Stimulated activated naive CD8-positive, alpha-beta T cell treated with anti-CD3 and anti-CD28 coated beads, Interleukin-15, amount 100 ng/mL, for 72 hours (primary cell): ENCODE data around the gene SYNCRIP.

Source experiments
- ATAC-seq: fragments of 150-1000 bp; cut with Tn5 transposase; 2 replicates; pipeline ENCODE4 v1.10.0; 2021; ENCODE audit warnings: mild to moderate bottlenecking, moderate library complexity
- DNase-seq, 2 donors: peaks; one replicate each; pipeline ENCODE4 v3.0.0; 2021 to 2022
- H3K27ac Mint-ChIP-seq, 2 donors: one replicate each; pipeline ENCODE4 v1.8.0; 2022; ENCODE audit warnings: mild to moderate bottlenecking in 2 of 2, mixed read lengths in 2 of 2, moderate library complexity in 2 of 2
- H3K27me3 Mint-ChIP-seq: one replicate; pipeline ENCODE4 v1.8.0; 2022; ENCODE audit warnings: mixed read lengths
- H3K4me1 Mint-ChIP-seq: one replicate; pipeline ENCODE4 v1.8.0; 2022; ENCODE audit warnings: mild to moderate bottlenecking, mixed read lengths
- H3K4me3 Mint-ChIP-seq, 2 donors: one replicate each; pipeline ENCODE4 v1.8.0; 2022; ENCODE audit warnings: mild to moderate bottlenecking in 2 of 2, mixed read lengths in 2 of 2, moderate library complexity in 1 of 2
- H3K9me3 Mint-ChIP-seq, 2 donors: one replicate each; pipeline ENCODE4 v1.8.0; 2022; ENCODE audit warnings: mixed read lengths in 2 of 2

The SYNCRIP gene

DNA sequence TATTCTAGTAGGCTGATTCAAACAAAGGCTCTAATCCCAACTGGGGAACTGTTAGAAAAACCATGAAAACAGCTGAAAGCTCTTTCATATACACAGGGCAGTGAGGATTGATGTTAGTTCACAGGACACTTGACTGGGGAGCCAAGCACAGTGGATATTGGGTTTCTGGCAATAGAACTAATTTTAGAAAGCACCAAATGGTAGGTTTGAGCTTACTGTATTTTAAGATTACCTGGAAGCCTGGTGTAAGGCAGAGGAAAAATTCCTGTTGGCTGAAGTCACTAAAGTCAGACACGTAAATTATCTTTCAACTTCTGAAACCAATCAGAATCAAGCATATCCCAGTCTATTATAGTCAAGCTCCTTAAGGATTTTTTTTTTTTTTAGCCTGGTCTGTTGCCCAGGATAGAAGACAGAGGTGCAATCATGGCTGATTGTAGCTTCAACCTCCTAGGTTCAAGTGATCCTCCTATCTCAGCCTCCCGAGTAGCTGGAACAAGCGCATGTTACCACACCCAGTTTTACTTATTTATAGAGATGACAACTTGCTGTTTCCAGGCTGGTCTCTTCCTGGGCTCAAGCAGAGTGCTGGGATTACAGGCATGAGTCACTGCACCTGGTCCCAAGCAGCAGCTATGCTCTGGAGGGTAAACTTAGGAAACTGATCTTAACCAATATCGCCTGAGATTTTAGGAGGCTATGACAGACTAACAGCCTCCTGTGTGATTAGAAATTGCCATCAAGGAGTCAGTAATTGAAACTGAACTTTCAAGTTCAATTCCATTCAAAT is 32.5 kb upstream of the SYNCRIP start:
- no peaks in the 10 kb centered on the region for H3K9me3 Mint-ChIP-seq
- DNase-seq (no peak), ATAC-seq (no peak)
- no peaks in the 10 kb centered on the region for H3K27me3 Mint-ChIP-seq
- H3K4me1 Mint-ChIP-seq: peaks cover 56% of the 10 kb centered on the region
- peak overlapping the region in 1 of 2 donors; percentile 40 for H3K27ac Mint-ChIP-seq
- peak overlapping the region; percentile 98 to 100 for H3K4me3 Mint-ChIP-seq

DNA sequence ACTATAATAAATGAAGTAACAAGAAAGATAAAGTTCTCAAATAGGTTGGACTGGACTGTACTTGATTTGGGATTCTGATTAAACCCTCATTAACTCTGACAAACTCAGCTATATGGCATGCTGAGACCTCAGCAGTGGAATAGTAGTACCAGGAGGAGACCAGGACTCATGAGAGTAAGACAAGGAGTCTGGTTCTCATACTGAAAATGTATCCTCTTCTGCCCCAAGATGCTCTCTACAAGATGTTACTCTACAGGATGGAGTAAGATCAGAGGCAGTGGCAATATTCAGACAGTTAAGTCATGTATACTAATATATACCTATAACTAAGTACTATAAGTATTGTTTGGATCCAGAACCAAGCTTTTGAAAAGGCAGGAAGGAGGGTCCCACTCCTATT is 31.9 kb upstream of the SYNCRIP start:
- ATAC-seq (no peak), DNase-seq (no peak)
- Mint-ChIP-seq H3K4me3 (peak overlapping the region in 1 of 2 donors; percentile 25), H3K9me3 (no peaks in the 10 kb centered on the region), H3K4me1 (peaks cover 61% of the 10 kb centered on the region), H3K27me3 (no peaks in the 10 kb centered on the region), H3K27ac (peak overlapping the region; percentile 40 to 43)

DNA sequence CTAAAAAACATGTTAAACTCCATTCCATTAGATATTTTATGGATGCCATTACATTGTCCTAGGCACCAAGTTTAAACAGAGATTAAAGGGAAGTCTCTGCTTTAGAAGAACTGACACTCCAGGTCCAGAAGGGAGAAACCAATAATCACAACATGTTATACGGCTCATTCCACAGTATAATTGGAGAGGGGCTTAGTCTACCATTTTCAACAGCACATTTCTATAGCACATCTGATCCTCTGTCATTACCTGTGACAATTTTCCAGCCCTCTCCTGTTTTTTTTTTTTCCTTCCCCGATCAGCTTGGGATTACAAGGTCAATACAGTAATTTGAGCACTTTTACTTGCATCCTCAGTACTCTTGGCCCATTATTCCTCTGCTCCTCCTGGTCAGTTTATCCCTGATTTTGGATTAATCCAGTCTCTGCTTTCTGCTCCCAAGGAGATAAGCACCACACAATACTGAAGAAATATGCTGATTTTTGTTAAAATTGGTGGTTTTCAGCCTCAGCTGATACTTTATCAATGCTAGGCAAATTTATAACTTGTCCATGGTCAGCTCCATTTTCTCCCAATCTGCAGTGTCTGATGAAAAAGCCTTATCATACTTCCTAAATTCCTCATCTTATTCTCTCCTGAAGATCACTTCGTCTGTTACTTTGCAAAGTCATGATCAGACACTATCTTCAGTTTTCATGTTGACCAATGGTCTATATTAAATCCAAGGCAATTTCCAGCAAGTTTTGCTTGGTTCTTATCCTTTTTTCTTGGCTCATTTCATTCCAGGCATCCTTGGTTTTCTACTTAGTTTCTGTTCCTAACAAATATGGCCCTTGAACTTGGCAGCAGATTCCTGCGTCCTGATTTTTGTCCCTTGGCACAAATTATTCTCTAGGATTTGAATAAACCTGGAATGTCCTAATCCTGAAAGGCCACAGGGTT is 30.8 kb upstream of the SYNCRIP start:
- H3K27ac Mint-ChIP-seq: peak overlapping the region in 1 of 2 donors; percentile 7
- DNase-seq (no peak), ATAC-seq (no peak)
- H3K4me3 Mint-ChIP-seq: no peak overlapping the region
- H3K9me3 Mint-ChIP-seq: no peaks in the 10 kb centered on the region
- H3K27me3 Mint-ChIP-seq: no peaks in the 10 kb centered on the region
- peaks cover 69% of the 10 kb centered on the region for H3K4me1 Mint-ChIP-seq

DNA sequence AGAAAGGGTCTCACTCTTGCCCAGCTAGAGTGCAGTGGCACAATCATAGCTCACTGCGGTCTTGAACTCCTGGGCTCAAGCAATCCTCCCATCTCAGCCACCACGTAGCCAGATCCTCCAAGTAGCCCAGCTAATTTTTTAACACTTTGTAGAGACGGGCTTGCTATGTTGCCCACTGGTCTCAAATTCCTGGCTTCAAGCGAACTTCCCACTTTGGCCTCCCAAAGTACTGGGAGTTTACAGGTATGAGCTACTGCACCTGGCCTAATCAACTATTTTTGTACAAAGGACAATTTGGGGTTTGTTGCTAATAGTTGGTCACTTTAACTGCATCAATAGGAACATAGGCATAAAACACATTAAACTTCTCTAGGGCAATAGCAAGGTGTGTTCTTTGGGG is 29.9 kb upstream of the SYNCRIP start:
- Mint-ChIP-seq H3K27me3 (no peaks in the 10 kb centered on the region), H3K4me1 (peaks cover 72% of the 10 kb centered on the region), H3K27ac (no peak overlapping the region), H3K9me3 (no peaks in the 10 kb centered on the region), H3K4me3 (no peak overlapping the region)
- DNase-seq (no peak), ATAC-seq (no peak)

DNA sequence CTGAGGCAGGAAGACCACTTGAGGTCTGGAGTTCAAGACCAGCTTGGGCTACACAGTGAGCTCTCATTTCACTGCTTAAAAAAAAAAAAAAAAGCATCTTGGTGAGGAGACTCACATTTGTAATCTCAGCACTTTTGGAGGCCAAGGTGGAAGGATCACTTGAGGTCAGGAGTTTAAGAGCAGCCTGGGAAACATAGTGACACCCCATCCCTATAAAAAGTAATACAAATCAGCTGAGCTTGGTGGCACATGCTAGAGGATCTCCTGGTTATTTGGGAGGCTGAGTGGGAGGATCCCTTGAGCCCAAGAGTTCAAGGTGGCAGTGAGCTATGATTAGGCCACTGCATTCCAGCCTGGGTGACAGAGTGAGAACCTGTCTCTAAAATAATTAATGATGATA is 29.4 kb upstream of the SYNCRIP start:
- H3K4me1 Mint-ChIP-seq: peaks cover 72% of the 10 kb centered on the region
- no peak for ATAC-seq

DNA sequence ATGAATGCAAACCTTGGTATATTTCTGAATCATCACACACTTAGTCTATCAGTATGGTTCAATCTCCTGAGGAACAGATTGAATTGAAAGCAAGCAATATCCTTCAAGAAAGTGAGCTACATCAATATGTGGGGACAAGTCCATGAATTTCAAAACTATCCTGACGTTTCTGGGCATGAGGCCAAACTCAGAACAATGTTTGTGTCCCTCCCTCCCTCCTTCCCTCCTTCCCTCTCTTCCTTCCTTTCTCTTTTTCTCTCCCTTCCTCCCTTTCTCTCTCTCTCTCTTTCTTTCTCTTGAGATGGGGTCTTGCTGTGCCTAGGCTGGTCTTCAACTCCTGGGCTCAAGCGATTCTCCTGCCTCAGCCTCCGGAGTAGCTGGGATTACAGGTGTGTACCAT is 27.9 kb upstream of the SYNCRIP start:
- no peaks in the 10 kb centered on the region for H3K9me3 Mint-ChIP-seq
- peak overlapping the region; percentile 31 to 49 for H3K4me3 Mint-ChIP-seq

More for the DNA sequence above, 29.4 kb upstream of the SYNCRIP start:
- no peaks in the 10 kb centered on the region for H3K9me3 Mint-ChIP-seq
- H3K27ac Mint-ChIP-seq: no peak overlapping the region
- H3K27me3 Mint-ChIP-seq: no peaks in the 10 kb centered on the region
- no peak overlapping the region for H3K4me3 Mint-ChIP-seq
- no peak for DNase-seq

DNA sequence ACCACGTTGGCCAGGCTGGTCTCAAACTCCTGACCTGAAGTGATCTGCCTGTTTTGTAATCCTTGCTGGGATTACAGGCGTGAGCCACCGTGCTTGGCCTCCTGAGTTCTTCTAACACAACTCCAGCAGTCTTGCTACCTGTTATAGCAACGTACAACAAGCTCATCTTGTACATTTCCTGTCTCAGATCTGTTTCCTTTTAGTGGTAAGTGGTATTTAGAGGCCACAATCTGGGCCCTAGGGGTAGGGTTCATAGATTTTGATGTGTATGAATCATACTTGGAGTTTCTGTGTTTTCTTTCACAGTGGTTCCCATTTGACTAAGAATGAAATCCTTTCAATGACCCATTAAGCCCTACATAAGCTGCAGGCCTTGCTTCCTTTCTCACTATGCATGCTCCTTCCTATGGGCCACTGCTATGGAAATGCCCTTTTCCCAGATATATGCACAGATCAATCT is 27.1 kb upstream of the SYNCRIP start:
- Mint-ChIP-seq H3K4me1 (peaks cover 57% of the 10 kb centered on the region), H3K4me3 (peak overlapping the region; percentile 77 to 81), H3K27ac (peak overlapping the region; percentile 85 to 95), H3K27me3 (no peaks in the 10 kb centered on the region), H3K9me3 (no peaks in the 10 kb centered on the region)
- ATAC-seq (peak; percentile 97), DNase-seq (peak; percentile 55 to 69)

More for the DNA sequence above, 27.9 kb upstream of the SYNCRIP start:
- no peak for DNase-seq
- no peak for ATAC-seq
- no peaks in the 10 kb centered on the region for H3K27me3 Mint-ChIP-seq
- peak overlapping the region in 1 of 2 donors; percentile 42 for H3K27ac Mint-ChIP-seq
- H3K4me1 Mint-ChIP-seq: peaks cover 65% of the 10 kb centered on the region

DNA sequence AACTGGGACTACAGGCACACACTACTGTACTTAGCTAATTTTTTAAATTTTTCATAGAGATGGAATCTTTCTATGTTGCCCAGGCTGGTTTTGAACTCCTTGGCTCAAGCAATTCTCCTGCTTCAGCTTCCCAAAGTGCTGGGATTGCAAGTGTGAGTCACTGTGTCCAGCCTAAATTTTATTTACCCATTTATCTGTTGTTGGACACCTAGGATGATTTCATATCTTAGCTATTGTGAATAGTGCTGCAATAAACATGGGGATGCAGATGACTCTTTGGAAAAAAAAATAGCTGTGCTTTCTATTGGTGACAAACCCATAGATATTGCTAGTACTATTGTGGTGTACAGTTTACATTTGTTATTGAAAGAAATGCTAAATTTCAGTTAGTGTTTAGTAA is 19.6 kb upstream of the SYNCRIP start:
- DNase-seq (no peak), ATAC-seq (no peak)
- Mint-ChIP-seq H3K4me3 (no peak overlapping the region), H3K9me3 (peaks cover 3 to 5% of the 10 kb centered on the region in 2 donors), H3K4me1 (no peaks in the 10 kb centered on the region), H3K27ac (no peak overlapping the region), H3K27me3 (no peaks in the 10 kb centered on the region)

DNA sequence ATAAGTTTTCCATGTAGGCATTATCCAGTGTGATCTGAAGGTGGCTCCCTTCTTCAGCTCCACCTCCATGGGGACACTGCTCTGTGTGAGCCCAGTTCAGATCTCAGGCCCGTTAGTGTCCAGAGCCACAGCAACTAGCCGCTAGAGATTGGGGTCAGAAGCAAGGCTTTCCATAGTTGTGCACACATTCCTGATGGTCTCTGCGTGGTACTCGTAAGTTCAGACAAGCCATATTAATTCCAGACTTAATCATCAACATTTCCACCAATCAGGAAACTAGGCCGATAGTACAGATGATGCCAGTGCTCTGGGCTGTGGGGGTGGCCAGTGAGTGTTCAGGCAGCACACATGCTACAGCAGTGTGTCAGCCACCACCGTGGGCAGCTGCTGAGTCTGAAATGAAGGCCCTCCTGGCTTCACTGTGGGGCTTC is 17.5 kb upstream of the SYNCRIP start:
- H3K4me3 Mint-ChIP-seq: no peak overlapping the region
- no peaks in the 10 kb centered on the region for H3K4me1 Mint-ChIP-seq
- H3K27ac Mint-ChIP-seq: no peak overlapping the region
- no peaks in the 10 kb centered on the region for H3K27me3 Mint-ChIP-seq
- ATAC-seq (no peak), DNase-seq (no peak)
- H3K9me3 Mint-ChIP-seq: peaks cover 9 to 11% of the 10 kb centered on the region in 2 donors

DNA sequence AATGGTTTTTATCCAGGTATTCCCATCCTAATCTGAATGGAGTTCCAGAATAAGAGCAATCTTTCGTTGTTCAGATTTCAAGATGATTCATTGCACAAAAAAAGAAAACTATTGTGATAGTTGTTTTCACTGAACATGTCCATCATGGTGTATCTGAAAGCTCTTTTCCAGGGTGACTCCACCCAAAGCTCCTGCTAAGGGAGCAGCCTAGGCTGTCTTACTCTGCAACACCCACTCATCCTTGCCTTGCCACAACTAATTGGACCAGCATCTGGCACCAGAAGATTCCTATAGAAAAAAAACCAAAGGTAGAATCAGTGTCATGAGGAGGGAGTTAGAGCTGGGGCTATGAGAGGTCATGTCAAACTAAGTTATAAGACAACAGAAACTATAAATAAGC is 7.9 kb upstream of the SYNCRIP start:
- no peak for ATAC-seq
- H3K27me3 Mint-ChIP-seq: no peaks in the 10 kb centered on the region
- H3K27ac Mint-ChIP-seq: no peak overlapping the region
- H3K4me1 Mint-ChIP-seq: peaks cover under 1% of the 10 kb centered on the region
- no peak overlapping the region for H3K4me3 Mint-ChIP-seq
- no peak for DNase-seq
- H3K9me3 Mint-ChIP-seq: peaks cover 0 to under 1% of the 10 kb centered on the region in 2 donors

DNA sequence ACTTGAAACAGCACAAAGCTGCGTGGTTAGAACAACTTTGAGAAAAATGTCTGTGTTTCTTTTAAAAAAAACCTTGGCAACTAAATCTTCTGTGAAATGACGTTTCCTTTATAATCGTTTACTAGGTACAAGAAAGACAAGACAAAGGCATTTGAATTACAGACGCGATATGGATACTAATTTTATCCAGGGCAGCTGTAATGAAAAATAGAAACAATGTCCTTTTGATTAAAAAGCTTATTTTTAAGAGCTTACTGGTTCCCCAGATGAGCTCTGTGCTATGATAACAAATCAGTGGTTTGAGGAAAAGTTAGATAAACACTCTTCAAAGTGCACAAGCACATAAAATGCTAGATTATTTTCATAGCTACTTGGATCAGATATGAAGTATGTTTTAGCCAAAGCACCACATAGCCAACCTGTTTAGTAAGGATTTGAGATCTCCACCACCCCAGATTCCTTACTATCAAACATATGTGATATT is 1.6 kb upstream of the SYNCRIP start:
- ATAC-seq (no peak), DNase-seq (no peak)
- H3K4me1 Mint-ChIP-seq: peaks cover 34% of the 10 kb centered on the region
- H3K9me3 Mint-ChIP-seq: peaks cover 0 to 5% of the 10 kb centered on the region in 2 donors
- peak overlapping the region; percentile 81 to 82 for H3K4me3 Mint-ChIP-seq
- H3K27me3 Mint-ChIP-seq: no peaks in the 10 kb centered on the region
- peak overlapping the region; percentile 87 to 90 for H3K27ac Mint-ChIP-seq

DNA sequence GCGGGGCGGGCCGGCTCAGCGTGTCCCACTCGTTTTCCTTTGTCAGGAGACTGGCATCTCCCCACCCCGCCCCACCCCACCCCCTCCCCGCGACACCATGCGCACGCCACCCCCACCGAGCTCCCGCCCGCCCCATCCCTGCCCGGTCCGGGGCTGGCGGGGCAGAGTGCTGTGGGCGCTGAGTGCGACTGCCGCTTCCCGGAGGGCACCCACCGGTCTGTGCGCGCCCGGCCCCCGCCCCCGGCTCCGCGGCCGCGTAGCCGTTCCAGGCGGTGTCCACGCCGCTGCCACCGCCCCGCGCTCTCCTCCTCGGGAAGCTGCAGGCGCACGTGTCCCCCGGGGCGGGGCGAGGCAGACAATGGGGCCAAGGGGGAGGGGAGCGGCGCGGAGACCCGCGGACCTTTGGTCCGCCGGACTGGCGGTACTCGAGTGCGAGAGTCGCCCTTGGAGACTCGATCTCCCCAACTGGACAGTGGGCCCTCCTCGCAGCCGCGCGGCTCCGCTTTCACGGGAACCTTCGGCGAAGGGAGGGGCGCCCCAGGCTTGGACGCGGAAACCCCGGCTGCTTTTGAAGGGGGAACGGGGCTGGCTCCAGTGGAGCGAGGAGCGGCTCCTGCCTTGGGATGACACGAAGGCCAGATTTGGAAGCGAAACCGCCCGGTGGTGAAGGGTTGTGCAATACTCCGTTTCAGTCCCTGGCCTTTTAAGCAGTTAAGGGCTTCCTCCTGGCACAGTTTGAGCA is 1.0 kb upstream of the SYNCRIP start:
- Mint-ChIP-seq H3K9me3 (peaks cover 0 to 5% of the 10 kb centered on the region in 2 donors), H3K4me3 (peak overlapping the region; percentile 87 to 91), H3K4me1 (peaks cover 41% of the 10 kb centered on the region), H3K27ac (peak overlapping the region; percentile 99), H3K27me3 (no peaks in the 10 kb centered on the region)
- ATAC-seq: peak; percentile 52
- DNase-seq: peak in 1 of 2 donors; percentile 85

DNA sequence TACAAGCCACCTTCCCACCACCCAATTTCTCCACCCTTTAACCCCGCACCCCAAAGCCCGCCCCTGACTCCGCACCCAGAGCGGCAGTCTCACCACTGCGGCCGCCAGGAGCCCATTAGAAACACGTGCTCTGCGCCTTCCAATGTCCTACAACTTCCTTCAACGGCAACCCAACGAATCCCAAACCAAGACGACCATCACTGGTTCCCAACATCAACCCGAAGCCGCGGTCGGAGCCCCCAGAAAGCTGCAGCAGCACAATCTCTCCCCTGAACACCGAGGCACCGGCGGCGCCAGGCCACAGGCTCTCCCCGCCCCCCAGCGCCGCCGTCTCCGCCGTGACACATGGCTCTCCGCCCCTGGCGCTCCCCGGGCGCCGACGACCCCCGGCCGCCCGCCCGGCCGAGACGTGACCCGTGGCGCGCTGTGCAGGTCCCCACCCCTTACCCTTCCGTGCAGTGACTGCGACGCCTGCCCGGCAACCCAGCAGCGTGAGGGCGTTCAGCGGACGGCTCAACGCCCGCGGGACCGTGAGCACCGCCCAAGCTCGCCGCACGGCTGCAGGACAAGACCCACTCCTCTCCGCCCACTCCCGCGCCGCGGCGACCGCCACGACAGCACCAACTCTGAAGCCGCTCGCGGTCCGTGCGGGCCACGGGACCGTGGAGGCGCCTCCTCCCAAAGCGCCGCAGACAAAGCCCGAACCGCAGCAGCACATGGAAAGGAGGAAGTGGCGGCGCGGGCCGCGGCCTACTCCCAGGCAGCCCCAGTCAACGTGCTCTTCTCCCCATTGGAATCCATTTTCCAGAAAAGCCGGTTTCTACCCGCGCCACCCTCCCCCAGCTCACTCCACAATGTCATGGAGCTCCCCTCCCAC is 551 bp downstream of the SYNCRIP start:
- H3K9me3 Mint-ChIP-seq: peaks cover 0 to 5% of the 10 kb centered on the region in 2 donors
- H3K27me3 Mint-ChIP-seq: no peaks in the 10 kb centered on the region
- peaks cover 56% of the 10 kb centered on the region for H3K4me1 Mint-ChIP-seq
- H3K27ac Mint-ChIP-seq: peak overlapping the region; percentile 99
- DNase-seq (peak; percentile 49 to 62), ATAC-seq (peak; percentile 2)
- peak overlapping the region; percentile 87 to 91 for H3K4me3 Mint-ChIP-seq

DNA sequence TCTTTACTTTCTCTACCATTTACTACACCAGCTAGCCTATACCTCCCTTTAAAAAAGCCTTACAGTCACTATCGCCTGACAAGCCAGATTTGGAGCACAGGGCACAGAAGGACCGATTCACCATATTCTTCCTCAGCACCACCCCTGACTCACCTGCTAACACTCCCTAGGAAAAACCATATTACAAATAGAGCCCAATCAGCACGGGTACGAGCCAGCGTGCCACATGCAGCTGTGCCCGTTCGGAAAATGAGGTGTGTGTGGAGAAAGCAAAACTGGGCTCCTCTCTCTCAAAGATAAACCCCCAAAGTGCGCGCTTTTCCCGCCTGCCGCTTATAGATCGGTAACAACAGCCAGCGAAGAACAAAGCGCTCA is 1.2 kb downstream of the SYNCRIP start:
- ATAC-seq (no peak), DNase-seq (no peak)
- H3K9me3 Mint-ChIP-seq: peaks cover 0 to 5% of the 10 kb centered on the region in 2 donors
- H3K4me1 Mint-ChIP-seq: peaks cover 60% of the 10 kb centered on the region
- H3K27me3 Mint-ChIP-seq: no peaks in the 10 kb centered on the region
- H3K27ac Mint-ChIP-seq: peak overlapping the region; percentile 99
- peak overlapping the region; percentile 87 to 91 for H3K4me3 Mint-ChIP-seq
